GM18951 (cell line): ENCODE measurements around the gene SPHK2.

Experiments used
- POLR2A ChIP-seq: IDR thresholded peaks from 4 replicates; pipeline ENCODE4 v1.6.1; 2011; ENCODE audit warnings: mild to moderate bottlenecking; ENCODE audit not compliant: insufficient read length, insufficient read depth; ENCODE audit errors: extremely low read depth
- in situ Hi-C: fragments of 300-500 bp; cut with MboI; formaldehyde crosslinking; loops from one replicate; pipeline ENCODE4 v1.12.0; 2022; ENCODE audit warnings: low sequenced_read_pairs, mixed read lengths, inconsistent platforms; ENCODE audit not compliant: unreplicated experiment

The SPHK2 gene

DNA sequence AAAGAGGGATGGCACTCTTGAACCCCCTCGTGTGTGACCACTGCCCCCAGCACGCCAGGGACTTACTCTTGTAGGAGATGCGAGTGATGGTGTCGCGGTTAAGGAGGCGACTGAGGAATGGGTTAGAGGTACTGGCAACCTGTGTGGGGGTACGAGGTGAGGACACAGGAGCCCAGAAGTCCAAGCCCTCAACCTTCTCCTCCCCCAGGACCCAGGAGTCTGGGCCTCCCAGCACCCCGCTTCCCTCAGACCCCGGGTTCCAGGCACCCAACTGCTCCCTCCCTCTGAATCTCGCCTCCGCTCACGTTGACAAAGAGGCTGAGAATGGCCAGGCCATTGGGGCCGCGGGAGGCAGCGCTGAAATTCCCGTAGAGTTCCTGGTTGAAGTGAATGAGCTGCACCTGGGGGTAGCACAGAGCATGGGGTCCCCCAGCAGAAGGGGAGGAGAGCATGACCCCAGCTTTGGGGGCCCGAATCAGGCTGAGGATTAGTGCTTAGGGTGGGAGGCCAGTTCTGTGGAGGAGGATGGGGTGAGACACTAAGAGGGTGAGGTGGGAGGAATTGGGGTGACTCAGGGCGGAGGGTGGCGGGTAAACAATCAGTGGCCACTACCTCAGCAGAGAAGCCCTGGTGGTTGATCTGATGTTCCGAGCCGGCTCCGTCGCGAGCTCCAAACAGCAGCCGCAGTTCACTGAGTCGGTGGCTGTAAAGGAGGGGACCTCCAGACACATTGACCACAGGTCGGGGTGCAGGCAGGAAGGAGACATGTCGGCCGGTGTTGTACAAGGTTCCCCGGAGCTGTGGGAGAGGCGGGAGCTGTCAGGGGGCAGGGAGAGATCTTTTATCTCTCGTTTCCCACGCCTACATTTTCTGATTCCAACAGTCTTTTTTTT lies 20.4 kb downstream of the SPHK2 start:
- no peak for TF ChIP-seq POLR2A
- in situ Hi-C loops = no loop called here

DNA sequence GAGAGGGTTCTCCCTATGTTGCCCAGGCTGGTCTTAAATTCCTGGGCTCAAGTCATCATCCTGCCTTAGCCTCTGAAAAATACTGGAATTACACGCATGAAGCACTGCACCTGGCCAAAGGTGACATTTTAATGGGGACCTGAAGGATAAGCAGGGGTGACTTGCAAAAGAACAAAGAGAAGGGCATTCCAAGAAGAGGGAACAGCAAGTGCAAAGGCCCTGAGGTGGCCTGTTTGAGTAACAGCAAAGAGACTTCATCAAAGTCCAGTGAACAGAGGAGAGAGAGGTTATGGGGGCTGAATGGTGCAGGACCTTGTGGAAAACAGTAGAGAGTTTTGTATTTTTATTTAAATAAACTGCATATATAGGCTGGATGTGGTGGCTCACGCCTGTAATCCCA lies 22.5 kb downstream of the SPHK2 start:
- no peak for TF ChIP-seq POLR2A
- in situ Hi-C loops = no loop called here

DNA sequence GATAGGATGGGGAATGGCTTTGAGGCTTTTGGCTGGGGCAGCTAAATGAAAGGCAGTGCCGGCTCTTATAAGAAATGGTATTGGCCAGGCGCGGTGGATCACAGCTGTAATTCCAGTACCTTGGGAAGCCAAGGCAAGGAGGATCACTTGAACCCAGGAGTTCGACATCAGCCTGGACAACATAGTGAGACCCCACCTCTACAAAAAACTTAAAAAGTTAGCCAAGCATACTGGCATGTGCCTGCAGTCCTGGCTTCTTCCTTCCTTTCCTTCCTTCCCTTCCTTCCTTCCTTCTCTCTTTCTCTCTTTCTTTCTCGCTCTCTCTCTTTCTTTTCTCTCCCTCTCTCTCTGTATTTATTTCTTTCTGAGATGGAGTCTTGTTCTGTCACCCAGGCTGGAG lies 23.6 kb downstream of the SPHK2 start:
- in situ Hi-C loops = no loop called here
- TF ChIP-seq POLR2A = no peak

DNA sequence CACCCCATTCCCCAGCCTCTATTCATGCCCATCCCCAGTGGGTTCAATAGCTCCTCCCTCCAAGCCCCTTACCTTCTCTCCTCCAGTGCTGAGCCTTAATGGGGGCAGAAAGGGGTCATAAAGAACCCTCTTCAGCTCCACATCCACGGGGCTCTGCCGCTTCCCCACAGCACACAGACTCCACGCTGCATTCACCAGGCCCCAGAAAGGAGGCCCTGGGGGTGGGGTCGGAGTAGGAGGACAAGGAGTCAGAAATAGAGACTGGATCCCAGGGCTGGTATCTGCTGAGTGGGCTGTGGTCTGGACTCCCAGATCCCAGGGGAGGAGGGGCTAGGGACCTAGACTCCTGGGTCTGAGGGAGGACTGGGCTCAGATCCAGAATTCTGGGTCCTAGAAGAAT lies 25.0 kb downstream of the SPHK2 start:
- in situ Hi-C loops = no loop called here
- TF ChIP-seq POLR2A = no peak

DNA sequence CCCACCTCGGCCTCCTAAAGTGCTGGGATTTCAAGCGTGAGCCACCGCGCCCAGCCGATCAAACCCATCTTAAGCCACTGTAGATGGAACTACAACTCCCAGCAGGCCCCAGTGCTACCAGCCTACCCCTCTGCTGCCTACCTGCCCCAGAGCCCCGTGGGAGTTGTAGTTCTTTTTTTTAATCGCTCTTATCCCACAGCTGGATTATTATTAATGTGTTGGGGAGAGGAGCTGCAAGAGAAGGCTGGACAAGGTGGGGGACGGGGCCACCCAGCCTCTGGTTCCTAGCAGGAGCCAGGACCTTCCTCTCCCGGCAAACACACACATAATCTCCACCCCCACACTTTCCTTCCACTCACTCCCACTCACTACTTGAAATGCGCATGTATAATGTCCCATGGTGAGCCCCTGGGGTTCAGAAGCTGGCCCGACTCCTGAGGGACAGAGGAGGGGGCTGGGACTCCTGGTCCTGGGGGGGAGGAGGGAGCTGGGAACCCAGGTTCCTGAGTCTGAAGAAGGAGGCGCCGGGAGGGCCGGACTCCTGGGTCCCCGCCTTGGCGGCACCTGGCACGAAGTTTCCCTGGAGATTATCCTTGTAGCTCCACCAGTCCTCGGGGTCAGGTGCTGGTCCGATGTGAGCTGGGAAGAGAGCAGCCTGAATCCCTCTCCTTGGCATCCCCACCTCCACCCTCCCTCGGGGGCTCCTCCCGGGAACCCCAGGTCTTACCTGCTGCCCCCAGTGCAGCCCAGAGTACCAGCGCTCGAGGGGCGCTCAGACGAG lies 25.7 kb downstream of the SPHK2 start:
- in situ Hi-C loops = no loop called here
- no peak for TF ChIP-seq POLR2A

GRCh38 chr19:48645620-48646000 lies 26.3 kb downstream of the SPHK2 start:
- TF ChIP-seq POLR2A = no peak
- in situ Hi-C loops = no loop called here

DNA sequence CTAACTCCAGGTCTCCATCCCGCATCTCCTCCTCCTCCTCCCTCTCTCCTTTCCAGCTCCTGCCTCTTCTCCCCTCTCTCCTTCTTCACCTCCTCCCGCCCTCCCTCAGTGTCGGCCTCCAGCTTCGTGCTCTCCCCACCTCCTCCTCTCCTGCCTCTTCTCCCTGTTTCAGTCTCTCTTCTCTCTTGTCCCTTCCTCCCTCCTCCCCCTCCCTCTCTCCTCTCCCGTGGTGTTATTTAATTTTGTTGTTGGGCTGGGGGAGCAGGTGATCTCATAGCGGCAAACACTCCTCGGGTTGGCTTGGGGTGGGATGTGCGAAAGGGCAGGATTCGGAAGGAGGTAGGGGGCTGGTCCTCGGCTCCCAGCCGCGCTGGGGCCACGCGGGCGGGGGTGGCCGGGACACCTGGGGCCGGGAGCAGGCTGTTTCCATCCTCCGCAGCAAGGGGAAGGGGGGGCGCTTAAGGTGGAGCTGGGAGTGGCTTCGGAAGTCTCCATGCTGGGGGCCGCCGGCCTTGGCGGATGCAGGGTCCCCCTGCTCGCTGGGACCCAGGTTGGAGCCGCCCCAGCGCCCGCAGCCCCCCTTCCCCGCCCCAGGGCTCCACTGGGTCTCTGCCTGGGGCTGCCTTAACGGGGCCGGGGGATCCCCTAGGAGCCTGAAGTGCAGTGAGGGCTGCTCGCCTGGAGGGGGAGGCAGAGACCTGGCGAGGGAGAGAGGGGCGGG lies 26.9 kb downstream of the SPHK2 start, which contains the start of gene CA11:
CA11 (minus strand) TSS at position 187 of the 721 bp plus-strand sequence. CDS start 555 bp downstream, outside the sequence.
- TF ChIP-seq POLR2A = peak; percentile 40
- in situ Hi-C loops = no loop called here

DNA sequence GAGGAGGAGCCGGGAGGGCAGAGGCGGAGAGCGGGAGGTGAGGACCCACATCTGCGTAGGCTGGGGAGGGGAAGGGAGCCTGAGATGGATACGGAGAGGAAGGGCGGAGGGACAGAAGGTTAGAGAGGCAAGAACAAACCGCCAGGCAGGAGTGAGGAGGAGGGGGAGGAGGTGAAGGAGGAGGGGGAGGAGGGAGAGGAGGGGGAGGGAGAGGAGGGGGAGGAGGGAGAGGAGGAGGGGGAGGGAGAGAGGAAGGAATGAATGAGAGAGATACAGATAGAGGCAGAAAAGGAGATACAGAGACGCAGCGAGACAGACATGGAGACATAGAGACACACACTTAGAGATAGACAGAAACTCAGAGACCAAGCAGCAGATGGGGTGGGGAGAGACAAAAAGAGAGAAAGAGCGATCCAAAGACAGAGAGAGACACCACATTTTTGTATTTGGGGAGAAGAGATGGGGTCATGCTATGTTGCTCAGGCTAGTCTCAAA lies 27.5 kb downstream of the SPHK2 start:
- in situ Hi-C loops = no loop called here
- no peak for TF ChIP-seq POLR2A

DNA sequence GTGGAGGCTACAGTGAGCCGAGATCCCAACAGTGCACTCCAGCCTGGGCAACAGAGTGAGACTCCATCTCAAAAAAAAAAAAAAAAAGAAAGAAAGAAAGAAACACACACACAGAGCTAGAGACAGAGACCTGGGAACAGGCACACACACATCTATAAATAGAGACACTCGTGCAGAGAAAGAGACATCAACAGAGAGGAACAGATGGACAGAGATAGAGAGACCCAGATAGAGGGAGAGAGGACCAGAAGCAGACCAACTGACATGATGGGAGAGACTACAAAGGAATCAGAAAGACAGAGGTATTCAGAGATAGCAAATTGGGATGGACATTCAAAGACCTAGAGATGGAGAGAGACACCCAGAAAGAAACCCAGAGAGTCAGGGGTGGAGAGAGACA lies 28.8 kb downstream of the SPHK2 start:
- no peak for TF ChIP-seq POLR2A
- in situ Hi-C loops = no loop called here

- in situ Hi-C loops = loop anchor here (10.0 kb wide), 1 partner anchor 334 kb away; no protein-coding TSS in a partner anchor
Measured at GRCh38 chr19:48650974-48651682, 31.8 kb downstream of the SPHK2 start.

DNA sequence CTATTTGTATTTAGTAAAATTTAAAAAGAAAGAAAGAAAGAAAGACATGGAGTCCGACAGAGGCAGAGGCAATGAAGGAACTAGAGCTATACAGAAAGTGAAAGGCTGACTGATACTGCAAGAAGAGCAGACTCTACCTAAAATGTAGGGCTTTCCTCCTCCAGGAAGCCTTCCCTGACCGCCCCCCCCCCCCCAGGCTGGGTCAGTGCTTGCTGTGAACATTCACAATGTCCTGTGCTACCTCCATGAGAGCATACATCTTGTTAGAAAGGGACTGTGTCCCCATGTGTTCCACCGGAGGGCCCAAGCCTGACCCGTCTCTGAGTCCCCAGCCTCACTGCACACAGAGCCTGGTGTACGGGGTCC lies 32.4 kb downstream of the SPHK2 start:
- in situ Hi-C loops = loop anchor here (10.0 kb wide), 1 partner anchor 333 kb away; no protein-coding TSS in a partner anchor
- TF ChIP-seq POLR2A = no peak

More at GRCh38 chr19:48650974-48651682, 31.8 kb downstream of the SPHK2 start:
- no peak for TF ChIP-seq POLR2A
